GM21360 (cell line): ENCODE results near the gene CROCC2.

Source experiments
- ATAC-seq: cut with Tn5 transposase; IDR thresholded peaks from one replicate; pipeline ENCODE4 v1.9.1; 2021; ENCODE audit warnings: mild to moderate bottlenecking, moderate library complexity; ENCODE audit not compliant: unreplicated experiment

Gene CROCC2

DNA sequence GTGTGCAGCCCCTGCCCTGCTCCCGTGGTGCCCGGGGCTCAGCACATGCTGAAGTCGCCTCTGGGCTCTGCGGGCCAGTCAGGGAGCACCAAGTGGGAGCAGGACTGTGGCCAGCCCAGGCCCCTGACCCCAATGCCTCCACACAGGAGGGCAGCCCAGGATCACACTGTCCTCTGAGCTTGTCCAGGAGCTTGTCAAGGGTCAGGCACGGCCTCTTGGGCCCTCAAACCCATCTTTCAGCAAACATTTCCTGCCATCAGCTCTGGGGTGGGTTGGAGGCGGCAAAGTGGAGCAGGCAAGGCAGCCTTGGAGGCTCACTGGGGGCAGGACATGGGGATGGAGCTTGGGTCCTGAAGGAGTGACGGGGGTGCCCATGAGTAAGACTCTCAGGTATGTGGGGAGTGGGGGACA, 102.6 kb downstream of the CROCC2 start:
- ATAC-seq: no peak

GRCh38 chr2:241009191-241009590, 103.1 kb downstream of the CROCC2 start:
- no peak for ATAC-seq

GRCh38 chr2:241009601-241010530, 103.7 kb downstream of the CROCC2 start:
- ATAC-seq: no peak

DNA sequence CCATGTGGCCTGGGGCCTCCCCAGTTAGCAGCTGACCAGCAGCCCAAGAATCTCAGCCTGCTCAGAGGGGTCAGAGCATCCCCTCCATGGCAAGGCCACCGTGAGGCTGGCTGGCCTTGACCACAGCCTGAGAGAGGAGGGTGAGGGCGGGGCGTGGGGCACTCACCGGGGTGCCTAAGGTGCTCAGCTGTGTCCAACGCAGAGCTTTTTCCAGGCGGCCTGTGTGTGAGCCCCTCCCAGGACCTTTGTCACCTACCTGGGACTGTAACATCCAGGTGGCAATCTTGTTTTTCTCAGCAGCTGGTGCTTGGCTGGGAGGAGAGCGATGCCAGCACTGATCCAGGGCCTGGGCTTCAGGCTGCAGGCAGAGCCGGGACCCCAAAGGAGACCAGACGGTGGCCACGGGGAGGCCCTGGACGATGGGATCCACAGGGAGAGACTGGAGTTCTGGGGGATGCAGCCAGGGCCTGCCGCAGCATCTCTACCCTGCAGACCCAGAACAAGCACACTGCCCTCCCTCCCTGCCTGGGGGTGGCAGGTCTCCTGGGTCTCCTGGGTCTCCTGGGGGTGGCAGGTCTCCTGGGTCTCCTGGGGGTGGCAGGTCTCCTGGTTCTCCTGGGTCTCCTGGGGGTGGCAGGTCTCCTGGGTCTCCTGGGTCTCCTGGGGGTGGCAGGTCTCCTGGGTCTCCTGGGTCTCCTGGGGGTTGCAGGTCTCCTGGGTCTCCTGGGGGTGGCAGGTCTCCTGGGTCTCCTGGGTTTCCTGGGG, 104.6 kb downstream of the CROCC2 start:
- ATAC-seq: no peak

DNA sequence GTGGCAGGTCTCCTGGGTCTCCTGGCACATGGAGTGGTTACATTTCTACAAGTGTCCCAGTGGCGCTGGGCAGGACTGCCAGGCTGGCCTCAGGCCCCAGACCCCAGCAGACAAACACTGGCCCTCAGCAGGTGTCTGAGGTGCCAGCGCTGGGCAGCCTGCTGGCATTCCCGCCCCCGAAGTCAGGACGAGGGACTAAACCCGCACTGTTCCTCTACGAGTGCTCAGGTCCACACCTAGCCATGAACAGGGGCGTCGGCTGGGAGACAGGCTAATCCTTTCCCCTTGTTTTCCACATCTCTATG, 105.1 kb downstream of the CROCC2 start:
- no peak for ATAC-seq

DNA sequence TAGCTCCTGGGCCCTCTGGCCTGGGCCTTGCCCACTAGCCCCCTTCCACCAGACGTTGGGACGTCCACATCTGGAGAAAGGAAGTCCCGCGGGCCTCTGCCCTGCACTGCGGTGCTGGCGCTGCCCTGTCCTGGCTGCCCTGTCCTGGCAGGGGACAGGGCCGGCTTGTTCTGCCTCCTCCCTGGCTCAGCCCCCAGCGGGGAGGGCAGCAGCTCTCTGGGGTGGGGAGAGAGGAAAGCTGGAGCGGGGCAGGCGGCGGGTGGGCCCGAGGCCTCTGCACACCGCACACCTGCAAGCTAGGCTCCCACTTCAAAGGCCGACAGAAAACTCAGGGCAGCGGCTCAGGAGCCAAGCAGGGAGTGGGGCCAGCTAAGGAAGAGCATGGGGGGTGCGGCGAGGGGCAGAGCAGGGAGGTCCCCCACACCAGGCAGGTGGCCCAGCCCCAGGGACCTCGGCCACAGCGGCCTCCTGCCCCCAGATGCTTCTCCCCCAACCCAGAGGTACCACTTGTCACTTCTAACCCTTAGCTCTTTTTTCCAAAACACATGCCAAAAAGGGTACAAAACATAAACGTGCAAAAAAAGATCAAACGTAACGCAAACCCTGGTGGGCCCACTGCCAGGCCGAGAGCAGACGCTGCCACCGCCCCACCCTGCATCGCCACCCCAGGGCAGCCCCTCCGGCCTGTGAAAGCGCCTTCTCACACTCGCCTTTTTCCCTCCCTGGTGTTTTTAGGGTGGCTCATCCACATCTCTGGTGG, 105.8 kb downstream of the CROCC2 start:
- ATAC-seq: no peak

DNA sequence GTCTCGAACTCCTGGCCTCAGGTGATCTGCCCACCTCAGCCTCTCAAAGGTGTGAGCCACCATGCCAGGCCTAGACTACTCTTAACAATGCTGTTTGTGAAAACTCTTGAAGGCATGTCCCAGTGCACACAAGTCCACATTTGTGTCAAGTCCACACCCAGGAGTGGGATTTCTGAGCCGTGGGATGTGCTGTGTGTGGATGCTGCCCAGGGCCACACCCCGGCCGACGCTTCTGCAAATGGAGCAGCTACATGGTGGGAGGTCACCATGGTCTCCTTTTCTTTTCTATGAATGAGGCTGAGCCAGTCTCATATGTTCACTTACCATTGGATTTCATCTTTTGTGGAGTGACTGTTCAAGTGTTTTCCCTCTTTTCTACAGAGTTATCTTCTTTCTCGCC, 108.1 kb downstream of the CROCC2 start:
- no peak for ATAC-seq

DNA sequence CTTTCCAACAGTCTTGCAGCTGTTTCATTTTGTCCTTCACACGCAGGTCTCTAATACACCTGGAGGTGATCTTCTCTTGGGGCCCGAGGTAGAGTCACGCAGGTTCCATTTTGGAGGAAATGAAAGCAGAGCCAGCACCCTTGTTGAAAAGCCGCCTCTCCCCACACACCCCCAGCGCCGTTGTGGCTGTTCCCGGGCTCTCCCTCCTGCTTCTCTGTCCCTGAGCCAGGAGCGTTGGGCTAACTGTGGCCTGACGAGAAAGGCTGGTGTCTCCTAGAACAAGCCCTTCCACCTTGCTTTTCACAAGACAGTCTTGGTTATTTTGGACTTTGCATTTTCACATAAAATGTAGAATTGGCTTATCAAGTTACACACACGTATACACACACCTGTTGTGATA, 108.6 kb downstream of the CROCC2 start:
- no peak for ATAC-seq

GRCh38 chr2:241015439-241015838, 109.3 kb downstream of the CROCC2 start:
- ATAC-seq: no peak

DNA sequence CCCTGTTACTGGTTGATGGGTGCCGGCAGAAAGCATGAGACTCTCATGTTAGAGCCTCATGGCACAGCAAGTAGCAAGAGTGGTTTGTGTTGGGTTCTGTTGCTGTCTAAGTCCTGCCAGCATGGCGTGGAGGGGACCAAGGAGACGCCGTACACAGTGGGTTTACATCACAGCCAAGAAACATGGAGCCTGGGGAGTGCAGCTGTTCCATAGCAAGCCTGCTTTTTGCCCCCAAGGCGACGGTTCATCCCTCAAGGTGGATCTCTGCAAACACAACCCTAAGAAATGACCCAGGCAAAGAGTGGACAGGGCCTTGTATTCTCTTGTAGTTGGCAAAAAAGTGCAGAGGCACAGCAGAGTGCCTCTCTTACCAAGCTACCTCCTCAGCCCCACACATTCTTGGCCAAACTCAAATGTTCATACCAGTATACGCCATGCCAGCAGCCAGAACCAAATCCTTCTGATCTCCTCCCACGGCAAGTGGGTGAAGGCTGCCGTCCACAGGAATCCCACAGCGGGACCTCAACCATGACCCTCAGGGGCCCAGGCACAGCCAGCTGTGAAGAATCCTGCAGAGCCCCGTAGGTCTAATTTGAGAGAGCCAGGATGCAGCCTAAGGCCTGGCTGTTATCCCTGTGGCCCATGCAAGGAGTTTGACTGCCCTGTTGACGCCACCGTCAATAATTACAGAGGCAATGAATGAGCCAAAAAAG, 111.2 kb downstream of the CROCC2 start:
- no peak for ATAC-seq

- ATAC-seq: no peak
These were observed 112.1 kb downstream of the CROCC2 start for GRCh38 chr2:241018051-241018891.

DNA sequence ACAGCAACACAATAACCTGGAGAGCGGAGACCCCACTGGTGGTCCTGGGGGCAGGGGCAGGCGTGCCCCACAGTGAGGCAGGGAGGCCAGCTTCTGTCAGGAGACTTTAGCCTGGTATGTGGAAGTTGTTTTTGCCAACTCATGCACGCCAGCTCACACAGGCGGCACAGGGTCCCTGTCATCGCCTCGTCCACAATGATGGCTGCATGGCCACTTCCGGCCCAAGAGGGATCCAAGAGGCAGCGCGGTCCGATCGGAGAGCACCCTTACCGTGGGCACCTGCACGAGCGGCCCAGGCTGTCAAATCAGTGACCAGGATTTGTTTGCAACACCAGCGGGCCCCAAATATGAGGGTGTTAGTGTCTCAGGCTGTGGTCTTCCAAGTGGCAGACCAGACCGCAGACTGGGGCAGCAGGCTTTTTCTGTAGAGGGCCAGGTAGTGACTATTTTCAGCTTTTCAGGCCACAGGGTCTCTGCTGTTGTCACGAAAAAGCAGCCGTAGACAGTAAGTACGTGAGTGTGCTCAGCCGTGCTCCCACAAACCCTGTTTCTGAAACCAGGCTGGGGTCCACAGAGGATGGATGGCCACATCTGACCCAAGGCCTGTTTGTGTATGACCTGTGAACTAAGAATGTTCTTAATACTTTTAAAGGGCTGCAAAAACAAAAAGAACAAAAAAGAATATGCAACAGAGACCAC, 113.5 kb downstream of the CROCC2 start:
- ATAC-seq: no peak

- no peak for ATAC-seq
These were observed 114.1 kb downstream of the CROCC2 start for GRCh38 chr2:241020201-241020600.

GRCh38 chr2:241020629-241021190, 114.6 kb downstream of the CROCC2 start:
- no peak for ATAC-seq

DNA sequence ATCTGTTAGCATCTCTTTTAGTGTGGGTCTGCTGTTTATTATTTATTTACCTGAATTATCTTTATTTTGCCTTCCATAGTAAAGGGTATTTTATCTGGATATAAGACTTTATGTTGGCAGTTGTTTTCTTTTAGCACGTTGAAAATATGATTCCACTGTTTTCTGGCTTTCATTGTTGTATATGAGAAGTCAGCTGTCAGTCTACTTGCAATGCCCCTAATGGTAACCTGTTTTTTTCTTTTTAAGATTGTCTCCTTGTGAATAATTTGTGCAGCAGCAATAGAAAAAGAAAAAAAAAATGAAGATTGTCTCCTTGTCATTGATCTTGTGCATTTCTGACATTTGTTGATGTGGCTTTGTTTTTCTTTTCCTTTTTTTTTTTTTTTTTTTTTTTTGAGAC, 119.5 kb downstream of the CROCC2 start:
- no peak for ATAC-seq

GRCh38 chr2:241029599-241030332, 123.6 kb downstream of the CROCC2 start:
- no peak for ATAC-seq

DNA sequence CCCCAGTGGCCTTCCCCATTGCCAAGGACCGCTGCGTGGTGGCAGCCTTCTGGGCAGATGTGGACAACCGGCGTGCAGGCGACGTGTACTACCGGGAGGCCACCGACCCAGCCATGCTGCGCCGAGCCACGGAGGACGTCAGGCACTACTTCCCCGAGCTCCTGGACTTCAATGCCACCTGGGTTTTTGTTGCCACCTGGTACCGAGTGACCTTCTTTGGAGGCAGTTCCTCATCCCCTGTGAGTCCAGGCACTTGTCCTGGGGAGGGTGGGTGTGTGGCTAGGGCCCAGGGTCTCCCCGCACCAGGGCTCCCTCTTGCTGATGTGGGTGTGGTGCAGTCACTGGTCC, 124.2 kb downstream of the CROCC2 start:
- no peak for ATAC-seq

DNA sequence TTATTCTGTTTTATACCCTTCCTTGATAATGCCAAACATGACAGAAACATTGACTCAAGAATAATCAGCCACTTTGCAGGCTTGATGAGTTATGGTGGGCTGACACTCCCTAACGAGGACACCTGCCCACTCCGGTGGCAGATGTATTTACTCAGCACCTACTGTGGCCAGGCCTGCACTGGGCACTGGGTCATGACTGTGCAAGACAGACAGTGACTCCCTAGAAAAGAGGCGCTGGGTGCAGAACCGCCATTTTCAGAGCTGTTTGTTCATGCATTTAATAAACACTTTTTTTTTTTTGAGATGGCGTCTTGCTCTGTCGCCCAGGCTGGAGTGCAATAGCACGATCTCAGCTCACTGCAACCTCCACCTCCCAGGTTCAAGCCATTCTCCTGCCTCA, 124.7 kb downstream of the CROCC2 start:
- ATAC-seq: no peak
